ENCODE results near the gene PLCG2.
A peak's percentile ranks its signal among the peaks of the same experiment; 100 is the strongest.
"Not testable (repeated sequence)": the region's sequence is repeated elsewhere in the genome, so short reads cannot be mapped to it uniquely, and the experiment has no call there.

The PLCG2 gene

DNA sequence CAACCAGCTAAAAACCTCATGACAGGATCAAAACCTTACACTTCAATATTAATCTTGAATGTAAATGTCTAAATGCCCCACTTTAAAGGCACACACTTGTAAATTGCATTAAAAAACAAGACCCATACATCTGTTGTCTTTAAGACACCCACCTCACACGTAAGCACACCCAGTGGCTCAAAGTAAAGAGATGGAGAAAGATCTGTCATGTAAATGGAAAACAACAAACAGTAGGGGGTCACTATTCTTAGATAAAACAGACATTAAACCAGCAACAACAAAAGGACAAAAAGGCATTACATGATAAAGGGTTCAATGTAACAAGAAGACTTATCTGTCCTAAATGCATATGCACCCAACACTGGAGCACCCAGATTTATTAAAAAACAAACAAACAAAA, 196.5 kb downstream of the PLCG2 start:
- DNase-seq (ENCODE audit: low read depth) = no peak
- TF ChIP-seq, protein P1, sequence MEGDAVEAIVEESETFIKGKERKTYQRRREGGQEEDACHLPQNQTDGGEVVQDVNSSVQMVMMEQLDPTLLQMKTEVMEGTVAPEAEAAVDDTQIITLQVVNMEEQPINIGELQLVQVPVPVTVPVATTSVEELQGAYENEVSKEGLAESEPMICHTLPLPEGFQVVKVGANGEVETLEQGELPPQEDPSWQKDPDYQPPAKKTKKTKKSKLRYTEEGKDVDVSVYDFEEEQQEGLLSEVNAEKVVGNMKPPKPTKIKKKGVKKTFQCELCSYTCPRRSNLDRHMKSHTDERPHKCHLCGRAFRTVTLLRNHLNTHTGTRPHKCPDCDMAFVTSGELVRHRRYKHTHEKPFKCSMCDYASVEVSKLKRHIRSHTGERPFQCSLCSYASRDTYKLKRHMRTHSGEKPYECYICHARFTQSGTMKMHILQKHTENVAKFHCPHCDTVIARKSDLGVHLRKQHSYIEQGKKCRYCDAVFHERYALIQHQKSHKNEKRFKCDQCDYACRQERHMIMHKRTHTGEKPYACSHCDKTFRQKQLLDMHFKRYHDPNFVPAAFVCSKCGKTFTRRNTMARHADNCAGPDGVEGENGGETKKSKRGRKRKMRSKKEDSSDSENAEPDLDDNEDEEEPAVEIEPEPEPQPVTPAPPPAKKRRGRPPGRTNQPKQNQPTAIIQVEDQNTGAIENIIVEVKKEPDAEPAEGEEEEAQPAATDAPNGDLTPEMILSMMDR (IDR thresholded peaks at IDR 0.05; ENCODE audit: insufficient read depth, low read depth, low read length, missing control alignments) = no peak
- H3K4me3 ChIP-seq (ENCODE audit: low read depth, low read length) = no peak overlapping the region

DNA sequence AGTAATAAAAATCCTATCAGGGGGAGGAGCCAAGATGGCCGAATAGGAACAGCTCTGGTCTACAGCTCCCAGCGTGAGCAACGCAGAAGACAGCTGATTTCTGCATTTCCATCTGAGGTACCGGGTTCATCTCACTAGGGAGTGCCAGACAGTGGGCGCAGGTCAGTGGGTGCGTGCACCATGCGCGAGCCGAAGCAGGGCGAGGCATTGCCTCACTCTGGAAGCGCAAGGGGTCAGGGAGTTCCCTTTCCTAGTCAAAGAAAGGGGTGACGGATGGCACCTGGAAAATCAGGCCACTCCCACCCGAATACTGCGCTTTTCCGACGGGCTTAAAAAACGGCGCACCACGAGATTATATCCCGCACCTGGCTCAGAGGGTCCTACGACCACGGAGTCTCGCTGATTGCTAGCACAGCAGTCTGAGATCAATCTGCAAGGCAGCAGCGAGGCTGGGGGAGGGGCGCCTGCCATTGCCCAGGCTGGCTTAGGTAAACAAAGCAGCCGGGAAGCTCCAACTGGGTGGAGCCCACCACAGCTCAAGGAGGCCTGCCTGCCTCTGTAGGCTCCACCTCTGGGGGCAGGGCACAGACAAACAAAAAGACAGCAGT, 198.3 kb downstream of the PLCG2 start:
- H3K4me3 ChIP-seq (ENCODE audit: low read depth, low read length); DNase-seq (ENCODE audit: low read depth): not testable (repeated sequence)

DNA sequence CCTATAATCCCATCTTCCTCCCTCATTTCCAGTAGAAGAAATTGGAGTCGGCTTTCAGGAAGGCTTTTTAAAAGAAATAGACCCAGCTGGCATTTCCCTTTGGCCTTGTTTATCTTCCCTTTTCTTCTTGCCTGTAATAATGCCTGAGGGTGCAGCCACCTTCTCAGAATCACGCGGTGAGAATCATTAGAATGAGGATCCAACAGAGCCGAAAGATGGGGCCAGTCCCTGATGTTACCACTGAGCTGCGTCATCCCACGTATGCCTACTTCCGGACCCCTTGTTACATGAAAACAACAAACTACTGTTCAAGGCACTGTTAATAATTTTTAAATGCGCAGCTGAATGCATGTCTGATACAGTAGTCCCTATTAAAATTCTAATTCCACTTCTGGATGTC, 208.0 kb downstream of the PLCG2 start:
- DNase-seq (ENCODE audit: low read depth) = no peak
- no peak overlapping the region for H3K4me3 ChIP-seq (ENCODE audit: low read depth, low read length)
- TF ChIP-seq, protein P1 (IDR thresholded peaks at IDR 0.05; ENCODE audit: insufficient read depth, low read depth, low read length, missing control alignments) = no peak

DNA sequence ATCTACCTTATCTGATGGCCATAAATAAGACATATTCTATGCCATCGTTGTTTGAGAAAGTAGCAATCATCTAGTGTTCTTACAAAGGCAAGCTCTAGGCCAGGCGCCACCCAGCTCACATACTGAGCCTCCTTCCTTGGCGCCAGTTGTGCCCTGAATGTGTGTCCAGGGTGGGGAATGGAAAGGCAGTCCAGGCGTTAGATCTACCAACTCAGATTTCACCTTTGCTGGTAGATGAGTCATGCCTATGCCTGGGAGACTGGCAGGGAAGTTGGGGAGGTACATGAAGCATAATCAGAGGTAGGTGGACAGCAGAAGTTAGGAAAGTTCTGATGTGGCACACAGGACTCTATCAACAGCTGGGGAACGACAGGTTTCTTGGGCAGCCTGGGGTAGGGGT, 208.6 kb downstream of the PLCG2 start:
- TF ChIP-seq, protein P1 (IDR thresholded peaks at IDR 0.05; ENCODE audit: insufficient read depth, low read depth, low read length, missing control alignments) = no peak
- no peak overlapping the region for H3K4me3 ChIP-seq (ENCODE audit: low read depth, low read length)
- DNase-seq (ENCODE audit: low read depth) = no peak

DNA sequence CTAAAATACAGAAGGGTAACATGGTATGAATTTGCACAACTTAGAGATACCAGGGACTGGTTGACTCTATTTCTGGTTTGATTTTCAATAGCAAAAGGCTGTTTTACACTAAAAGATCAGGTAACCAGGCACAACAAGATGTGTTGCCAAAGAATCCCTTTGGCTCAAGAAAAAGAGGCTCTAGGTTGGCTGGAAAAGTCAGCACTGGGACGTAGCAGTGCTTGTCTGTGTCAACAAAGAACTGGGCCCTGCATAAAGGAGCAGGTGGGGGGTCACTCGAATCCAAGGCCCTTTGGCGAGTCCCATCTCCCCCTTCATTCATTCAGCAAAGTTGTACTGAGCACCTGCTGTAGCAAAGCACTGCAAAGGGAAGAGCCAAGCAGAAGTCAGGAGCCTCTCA, 213.8 kb downstream of the PLCG2 start:
- H3K4me3 ChIP-seq (ENCODE audit: low read depth, low read length) = no peak overlapping the region
- TF ChIP-seq, protein P1 (IDR thresholded peaks at IDR 0.05; ENCODE audit: insufficient read depth, low read depth, low read length, missing control alignments) = no peak
- no peak for DNase-seq (ENCODE audit: low read depth)

DNA sequence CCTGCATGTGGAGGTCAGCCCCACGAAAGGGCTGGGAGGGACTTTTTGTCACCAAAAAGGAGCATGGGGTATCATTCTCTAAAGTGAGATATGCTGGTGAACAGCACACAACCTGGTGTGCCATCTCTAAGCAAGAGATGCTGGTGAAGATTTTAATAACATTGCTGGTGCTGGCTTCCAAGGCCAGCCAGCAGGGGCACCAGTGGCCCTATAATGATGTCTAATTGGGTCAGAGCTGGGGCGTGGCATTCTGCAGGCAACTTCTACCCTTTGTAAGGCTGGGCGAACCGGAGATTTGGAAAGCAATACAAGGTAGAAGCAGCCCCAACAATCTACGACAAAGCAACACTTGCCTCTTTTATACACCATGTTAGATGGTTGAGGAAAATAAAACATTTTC, 215.4 kb downstream of the PLCG2 start:
- peak; percentile 17 for DNase-seq (ENCODE audit: low read depth)
- H3K4me3 ChIP-seq (ENCODE audit: low read depth, low read length) = no peak overlapping the region
- TF ChIP-seq, protein P1 (IDR thresholded peaks at IDR 0.05; ENCODE audit: insufficient read depth, low read depth, low read length, missing control alignments) = peak; percentile 31

DNA sequence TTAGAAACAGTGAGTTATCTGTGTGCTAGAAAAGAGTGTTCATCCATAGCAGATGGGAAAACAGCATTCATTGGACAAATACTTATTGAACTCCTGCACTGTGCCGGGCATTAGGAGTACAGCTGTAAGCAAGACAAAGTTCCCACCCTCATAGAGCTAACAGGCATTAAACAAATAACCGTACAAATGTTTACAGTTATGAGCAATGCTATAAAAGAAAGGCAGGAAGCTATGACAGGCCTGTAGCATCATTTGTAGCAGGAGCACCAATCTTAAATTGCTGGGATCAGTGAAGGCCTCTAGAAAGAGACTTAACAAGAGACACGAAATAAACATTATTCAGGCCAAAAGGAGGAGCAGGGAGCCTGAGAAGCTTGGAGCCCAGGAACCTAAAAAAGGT, 216.6 kb downstream of the PLCG2 start:
- DNase-seq (ENCODE audit: low read depth) = no peak
- TF ChIP-seq, protein P1 (IDR thresholded peaks at IDR 0.05; ENCODE audit: insufficient read depth, low read depth, low read length, missing control alignments) = no peak
- no peak overlapping the region for H3K4me3 ChIP-seq (ENCODE audit: low read depth, low read length)
